ENCODE results near the gene ETFBKMT.
"Not testable (repeated sequence)": the region's sequence is repeated elsewhere in the genome, so short reads cannot be mapped to it uniquely, and the experiment has no call there.

The ETFBKMT gene

GRCh38 chr12:31662176-31662849 is 2.8 kb downstream of the ETFBKMT start:
- Histone ChIP-seq H3K27me3 (ENCODE audit: control insufficient read depth, insufficient read depth, low read length) (no peaks in the 10 kb centered on the region), H3K27ac (ENCODE audit: low read length) (no peak overlapping the region), H3K4me3 (ENCODE audit: low read length) (no peak overlapping the region), H3K9me3 (ENCODE audit: control insufficient read depth, low read depth, low read length) (peaks cover 7% of the 10 kb centered on the region), H3K36me3 (ENCODE audit: control insufficient read depth, low read depth, low read length) (no peaks in the 10 kb centered on the region), H3K9ac (ENCODE audit: low read length) (no peak overlapping the region), H3K4me1 (ENCODE audit: control insufficient read depth, low read depth, low read length) (peaks cover 7% of the 10 kb centered on the region)

- Histone ChIP-seq H3K27ac (ENCODE audit: low read length) (no peak overlapping the region), H3K9ac (ENCODE audit: low read length) (no peak overlapping the region), H3K9me3 (ENCODE audit: control insufficient read depth, low read depth, low read length) (peaks cover 7% of the 10 kb centered on the region), H3K4me3 (ENCODE audit: low read length) (no peak overlapping the region), H3K4me1 (ENCODE audit: control insufficient read depth, low read depth, low read length) (peaks cover 1% of the 10 kb centered on the region), H3K27me3 (ENCODE audit: control insufficient read depth, insufficient read depth, low read length) (no peaks in the 10 kb centered on the region), H3K36me3 (ENCODE audit: control insufficient read depth, low read depth, low read length) (no peaks in the 10 kb centered on the region)
Measured at GRCh38 chr12:31663576-31663975, 4.1 kb downstream of the ETFBKMT start.

GRCh38 chr12:31664038-31664437 is 4.5 kb downstream of the ETFBKMT start:
- H3K27ac ChIP-seq (ENCODE audit: low read length), result no peak overlapping the region
- H3K4me3 ChIP-seq (ENCODE audit: low read length), result no peak overlapping the region
- H3K9me3 ChIP-seq (ENCODE audit: control insufficient read depth, low read depth, low read length), result peaks cover 11% of the 10 kb centered on the region
- H3K27me3 ChIP-seq (ENCODE audit: control insufficient read depth, insufficient read depth, low read length), result no peaks in the 10 kb centered on the region
- no peak overlapping the region for H3K9ac ChIP-seq (ENCODE audit: low read length)
- no peaks in the 10 kb centered on the region for H3K36me3 ChIP-seq (ENCODE audit: control insufficient read depth, low read depth, low read length)
- H3K4me1 ChIP-seq (ENCODE audit: control insufficient read depth, low read depth, low read length), result no peaks in the 10 kb centered on the region

- no peaks in the 10 kb centered on the region for H3K27me3 ChIP-seq (ENCODE audit: control insufficient read depth, insufficient read depth, low read length)
- peaks cover 13% of the 10 kb centered on the region for H3K9me3 ChIP-seq (ENCODE audit: control insufficient read depth, low read depth, low read length)
Measured at GRCh38 chr12:31669020-31669419, 9.5 kb downstream of the ETFBKMT start.

GRCh38 chr12:31669582-31669981 is 10.1 kb downstream of the ETFBKMT start:
- not testable (repeated sequence) for H3K4me1 ChIP-seq (ENCODE audit: control insufficient read depth, low read depth, low read length); H3K27me3 ChIP-seq (ENCODE audit: control insufficient read depth, insufficient read depth, low read length); H3K27ac ChIP-seq (ENCODE audit: low read length); H3K36me3 ChIP-seq (ENCODE audit: control insufficient read depth, low read depth, low read length); H3K9ac ChIP-seq (ENCODE audit: low read length); H3K4me3 ChIP-seq (ENCODE audit: low read length)
- peaks cover 13% of the 10 kb centered on the region for H3K9me3 ChIP-seq (ENCODE audit: control insufficient read depth, low read depth, low read length)

More at GRCh38 chr12:31669020-31669419, 9.5 kb downstream of the ETFBKMT start:
- H3K36me3 ChIP-seq (ENCODE audit: control insufficient read depth, low read depth, low read length), result no peaks in the 10 kb centered on the region
- H3K4me3 ChIP-seq (ENCODE audit: low read length), result no peak overlapping the region
- H3K27ac ChIP-seq (ENCODE audit: low read length), result no peak overlapping the region
- no peak overlapping the region for H3K9ac ChIP-seq (ENCODE audit: low read length)
- H3K4me1 ChIP-seq (ENCODE audit: control insufficient read depth, low read depth, low read length), result peaks cover 7% of the 10 kb centered on the region

GRCh38 chr12:31672521-31672920 is 13.0 kb downstream of the ETFBKMT start:
- Histone ChIP-seq H3K27ac (ENCODE audit: low read length) (no peak overlapping the region), H3K9me3 (ENCODE audit: control insufficient read depth, low read depth, low read length) (peaks cover 6% of the 10 kb centered on the region), H3K4me3 (ENCODE audit: low read length) (no peak overlapping the region), H3K9ac (ENCODE audit: low read length) (no peak overlapping the region), H3K27me3 (ENCODE audit: control insufficient read depth, insufficient read depth, low read length) (no peaks in the 10 kb centered on the region), H3K36me3 (ENCODE audit: control insufficient read depth, low read depth, low read length) (no peaks in the 10 kb centered on the region), H3K4me1 (ENCODE audit: control insufficient read depth, low read depth, low read length) (peaks cover 7% of the 10 kb centered on the region)

- no peak overlapping the region for H3K27ac ChIP-seq (ENCODE audit: low read length)
- no peaks in the 10 kb centered on the region for H3K27me3 ChIP-seq (ENCODE audit: control insufficient read depth, insufficient read depth, low read length)
- H3K36me3 ChIP-seq (ENCODE audit: control insufficient read depth, low read depth, low read length), result no peaks in the 10 kb centered on the region
- no peak overlapping the region for H3K9ac ChIP-seq (ENCODE audit: low read length)
- H3K4me1 ChIP-seq (ENCODE audit: control insufficient read depth, low read depth, low read length), result peaks cover 4% of the 10 kb centered on the region
- H3K9me3 ChIP-seq (ENCODE audit: control insufficient read depth, low read depth, low read length), result peaks cover 4% of the 10 kb centered on the region
- no peak overlapping the region for H3K4me3 ChIP-seq (ENCODE audit: low read length)
Measured at GRCh38 chr12:31682136-31682962, 22.9 kb downstream of the ETFBKMT start.

GRCh38 chr12:31685801-31686200 is 26.3 kb downstream of the ETFBKMT start:
- Histone ChIP-seq H3K27me3 (ENCODE audit: control insufficient read depth, insufficient read depth, low read length) (no peaks in the 10 kb centered on the region), H3K36me3 (ENCODE audit: control insufficient read depth, low read depth, low read length) (no peaks in the 10 kb centered on the region), H3K9ac (ENCODE audit: low read length) (no peak overlapping the region), H3K27ac (ENCODE audit: low read length) (no peak overlapping the region), H3K4me3 (ENCODE audit: low read length) (no peak overlapping the region), H3K9me3 (ENCODE audit: control insufficient read depth, low read depth, low read length) (peaks cover 4% of the 10 kb centered on the region), H3K4me1 (ENCODE audit: control insufficient read depth, low read depth, low read length) (peaks cover 4% of the 10 kb centered on the region)

- peaks cover 4% of the 10 kb centered on the region for H3K9me3 ChIP-seq (ENCODE audit: control insufficient read depth, low read depth, low read length)
- no peaks in the 10 kb centered on the region for H3K4me1 ChIP-seq (ENCODE audit: control insufficient read depth, low read depth, low read length)
- H3K4me3 ChIP-seq (ENCODE audit: low read length), result no peak overlapping the region
- H3K9ac ChIP-seq (ENCODE audit: low read length), result no peak overlapping the region
- no peak overlapping the region for H3K27ac ChIP-seq (ENCODE audit: low read length)
- no peaks in the 10 kb centered on the region for H3K36me3 ChIP-seq (ENCODE audit: control insufficient read depth, low read depth, low read length)
- H3K27me3 ChIP-seq (ENCODE audit: control insufficient read depth, insufficient read depth, low read length), result no peaks in the 10 kb centered on the region
Measured at GRCh38 chr12:31687101-31687527, 27.6 kb downstream of the ETFBKMT start.

- H3K9me3 ChIP-seq (ENCODE audit: control insufficient read depth, low read depth, low read length); H3K4me1 ChIP-seq (ENCODE audit: control insufficient read depth, low read depth, low read length); H3K36me3 ChIP-seq (ENCODE audit: control insufficient read depth, low read depth, low read length); H3K27me3 ChIP-seq (ENCODE audit: control insufficient read depth, insufficient read depth, low read length); H3K27ac ChIP-seq (ENCODE audit: low read length); H3K9ac ChIP-seq (ENCODE audit: low read length); H3K4me3 ChIP-seq (ENCODE audit: low read length): not testable (repeated sequence)
Measured at GRCh38 chr12:31689921-31690320, 30.4 kb downstream of the ETFBKMT start.

- Histone ChIP-seq H3K4me3 (ENCODE audit: low read length) (no peak overlapping the region), H3K36me3 (ENCODE audit: control insufficient read depth, low read depth, low read length) (peaks cover 4% of the 10 kb centered on the region), H3K9ac (ENCODE audit: low read length) (no peak overlapping the region), H3K4me1 (ENCODE audit: control insufficient read depth, low read depth, low read length) (no peaks in the 10 kb centered on the region), H3K27me3 (ENCODE audit: control insufficient read depth, insufficient read depth, low read length) (no peaks in the 10 kb centered on the region), H3K9me3 (ENCODE audit: control insufficient read depth, low read depth, low read length) (no peaks in the 10 kb centered on the region), H3K27ac (ENCODE audit: low read length) (no peak overlapping the region)
Measured at GRCh38 chr12:31702047-31702446, 42.6 kb downstream of the ETFBKMT start.

- H3K36me3 ChIP-seq (ENCODE audit: control insufficient read depth, low read depth, low read length), result no peaks in the 10 kb centered on the region
- H3K4me1 ChIP-seq (ENCODE audit: control insufficient read depth, low read depth, low read length), result no peaks in the 10 kb centered on the region
Measured at GRCh38 chr12:31705621-31706020, 46.1 kb downstream of the ETFBKMT start.

More at GRCh38 chr12:31705621-31706020, 46.1 kb downstream of the ETFBKMT start:
- Histone ChIP-seq H3K4me3 (ENCODE audit: low read length) (no peak overlapping the region), H3K27me3 (ENCODE audit: control insufficient read depth, insufficient read depth, low read length) (no peaks in the 10 kb centered on the region), H3K9me3 (ENCODE audit: control insufficient read depth, low read depth, low read length) (no peaks in the 10 kb centered on the region), H3K27ac (ENCODE audit: low read length) (no peak overlapping the region), H3K9ac (ENCODE audit: low read length) (no peak overlapping the region)
